RCC 7860 (cell line): ENCODE data around the gene TRAPPC12.
A peak's percentile ranks its signal among the peaks of the same experiment; 100 is the strongest.

Experiments used
- DNase-seq: peaks from one replicate; pipeline ENCODE4 v3.0.0-alpha.2; 2015; ENCODE audit warnings: low spot score
- FAIRE-seq: peaks from 2 replicates; lab custom pipeline; 2012; peaks lifted over from hg19 to GRCh38; lab: Jason Lieb, UNC

TRAPPC12 gene

GRCh38 chr2:3465844-3466481, 86.5 kb downstream of the TRAPPC12 start:
- DNase-seq (peak; percentile 83), FAIRE-seq (peak; percentile 83)

GRCh38 chr2:3466482-3466863, 87.0 kb downstream of the TRAPPC12 start:
- FAIRE-seq = no peak
- no peak for DNase-seq

GRCh38 chr2:3466966-3467365, 87.5 kb downstream of the TRAPPC12 start:
- FAIRE-seq = no peak
- DNase-seq = no peak

GRCh38 chr2:3467654-3468053, 88.2 kb downstream of the TRAPPC12 start:
- DNase-seq = no peak
- FAIRE-seq = no peak

GRCh38 chr2:3468296-3468988, 88.9 kb downstream of the TRAPPC12 start:
- FAIRE-seq (no peak), DNase-seq (no peak)

- DNase-seq (no peak), FAIRE-seq (no peak)
These were observed 90.0 kb downstream of the TRAPPC12 start for GRCh38 chr2:3469486-3469885.

- FAIRE-seq = peak; percentile 75
- peak; percentile 76 for DNase-seq
These were observed 90.7 kb downstream of the TRAPPC12 start for GRCh38 chr2:3470166-3470651.

- no peak for DNase-seq
- FAIRE-seq = no peak
These were observed 91.6 kb downstream of the TRAPPC12 start for GRCh38 chr2:3470856-3471737.

- FAIRE-seq = no peak
- no peak for DNase-seq
These were observed 92.8 kb downstream of the TRAPPC12 start for GRCh38 chr2:3472296-3472695.

GRCh38 chr2:3472966-3473365, 93.5 kb downstream of the TRAPPC12 start:
- no peak for FAIRE-seq

GRCh38 chr2:3475771-3476170, 96.3 kb downstream of the TRAPPC12 start:
- FAIRE-seq = no peak
- DNase-seq = no peak

More at GRCh38 chr2:3472966-3473365, 93.5 kb downstream of the TRAPPC12 start:
- no peak for DNase-seq

GRCh38 chr2:3476321-3476984, 97.0 kb downstream of the TRAPPC12 start:
- DNase-seq (no peak), FAIRE-seq (no peak)

GRCh38 chr2:3476985-3477327, 97.5 kb downstream of the TRAPPC12 start:
- DNase-seq (no peak), FAIRE-seq (no peak)

- FAIRE-seq (no peak), DNase-seq (no peak)
These were observed 99.4 kb downstream of the TRAPPC12 start for GRCh38 chr2:3478846-3479385.

- FAIRE-seq (no peak), DNase-seq (no peak)
These were observed 100.2 kb downstream of the TRAPPC12 start for GRCh38 chr2:3479430-3480320.

- no peak for FAIRE-seq
These were observed 101.0 kb downstream of the TRAPPC12 start for GRCh38 chr2:3480352-3481010.

GRCh38 chr2:3481011-3481400, 101.5 kb downstream of the TRAPPC12 start:
- no peak for FAIRE-seq
- no peak for DNase-seq

More at GRCh38 chr2:3480352-3481010, 101.0 kb downstream of the TRAPPC12 start:
- no peak for DNase-seq

GRCh38 chr2:3481736-3482362, 102.4 kb downstream of the TRAPPC12 start:
- FAIRE-seq (no peak), DNase-seq (no peak)

GRCh38 chr2:3482363-3482821, 102.9 kb downstream of the TRAPPC12 start:
- DNase-seq = no peak

More at GRCh38 chr2:3482363-3482821, 102.9 kb downstream of the TRAPPC12 start:
- no peak for FAIRE-seq
